Natural killer cell (primary cell): ENCODE data around the gene GOLGA3. TPM values are rescaled to one million over a fixed set of nuclear protein-coding genes. Genes with fewer than 3 reads are reported as not detected.
"Not testable (repeated sequence)": the region's sequence is repeated elsewhere in the genome, so short reads cannot be mapped to it uniquely, and the experiment has no call there.

Experiments used
- ATAC-seq, 3 donors: fragments of 150-1000 bp in 2 of 3; fragments of 200-7000 bp in 1 of 3; cut with Tn5 transposase; 1 replicate in 1 of 3; 2 replicates in 2 of 3; pipeline ENCODE4 v1.10.0; 2021; ENCODE audit warnings: mild to moderate bottlenecking in 2 of 3, moderate library complexity in 2 of 3
- DNase-seq, 2 donors: peaks; one replicate each; pipeline versions ENCODE4 v3.0.0 to v3.0.0-alpha.2; 2013 to 2021; ENCODE audit warnings: mixed read lengths in 1 of 2
- H3K27ac ChIP-seq: one replicate; pipeline ENCODE4 v1.5.1; 2013; ENCODE audit warnings: mild to moderate bottlenecking, low read length
- H3K27me3 ChIP-seq: one replicate; pipeline ENCODE4 v1.6.1; 2013; ENCODE audit warnings: low read length; ENCODE audit not compliant: control insufficient read depth, insufficient read depth
- H3K36me3 ChIP-seq: one replicate; pipeline ENCODE4 v1.6.1; 2013; ENCODE audit warnings: low read length; ENCODE audit not compliant: control insufficient read depth, insufficient read depth
- H3K4me1 ChIP-seq: one replicate; pipeline ENCODE4 v1.6.1; 2013; ENCODE audit warnings: low read length; ENCODE audit not compliant: control insufficient read depth, insufficient read depth
- H3K4me3 ChIP-seq: one replicate; pipeline ENCODE4 v1.5.1; 2013; ENCODE audit warnings: low read length
- H3K9me3 ChIP-seq: one replicate; pipeline ENCODE4 v1.6.1; 2013; ENCODE audit warnings: low read length; ENCODE audit not compliant: control insufficient read depth, insufficient read depth
- H3K27ac Mint-ChIP-seq, 2 donors: one replicate each; pipeline ENCODE4 v1.8.0; 2022; ENCODE audit warnings: mild to moderate bottlenecking in 2 of 2, mixed read lengths in 2 of 2, moderate library complexity in 1 of 2
- H3K27me3 Mint-ChIP-seq, 2 donors: one replicate each; pipeline ENCODE4 v1.8.0; 2022; ENCODE audit warnings: low read depth in 2 of 2, mixed read lengths in 2 of 2
- H3K36me3 Mint-ChIP-seq: one replicate; pipeline ENCODE4 v1.8.0; 2022; ENCODE audit warnings: mixed read lengths
- H3K4me1 Mint-ChIP-seq, 2 donors: one replicate each; pipeline ENCODE4 v1.8.0; 2022; ENCODE audit warnings: mixed read lengths in 2 of 2
- H3K4me3 Mint-ChIP-seq: one replicate; pipeline ENCODE4 v1.8.0; 2022; ENCODE audit warnings: mild to moderate bottlenecking, moderate library complexity, mixed read lengths
- H3K9me3 Mint-ChIP-seq, 2 donors: one replicate each; pipeline ENCODE4 v1.8.0; 2022; ENCODE audit warnings: mixed read lengths in 2 of 2
- CTCF ChIP-seq: fragments of 200-600 bp; IDR thresholded peaks from one replicate; pipeline ENCODE4 v1.8.0; 2022; ENCODE audit warnings: antibody characterized with exemption
- WGBS: methylation state at CpG from one replicate; pipeline ENCODE4 v1.1.7; 2013; ENCODE audit warnings: missing lambda C conversion rate; ENCODE audit not compliant: insufficient coverage; 5-methylcytosine and 5-hydroxymethylcytosine counted together
- intact Hi-C: fragments of 100-400 bp; cut with micrococcal nuclease; formaldehyde crosslinking; loops from one replicate; pipeline ENCODE4 v1.14.2; 2022
- total RNA-seq, 4 donors: library from RNA; stranded (reverse); fragments of 120-200 nt in 1 of 4; gene quantifications; one replicate each; pipeline versions ENCODE4 v1.2.3 to v1.2.4, GENCODE V29; 2013 to 2022

Gene GOLGA3
- total RNA-seq, 3 donors from 2014 or later (not counting 1 experiment from before 2014, with no cell fraction given): 39.1 to 54.3 (median 50.9) TPM

GRCh38 chr12:132801741-132802140 lies 26.9 kb downstream of the GOLGA3 start:
- Mint-ChIP-seq H3K36me3 (no peaks in the 10 kb centered on the region), H3K27me3 (no peaks in the 10 kb centered on the region), H3K27ac (no peak overlapping the region), H3K4me1 (peaks cover 0 to 6% of the 10 kb centered on the region in 2 donors), H3K9me3 (no peaks in the 10 kb centered on the region), H3K4me3 (no peak overlapping the region)
- DNase-seq (no peak), ATAC-seq (no peak)
- no peak overlapping the region for H3K4me3 ChIP-seq
- no peaks in the 10 kb centered on the region for H3K9me3 ChIP-seq
- TF ChIP-seq CTCF: no peak
- H3K36me3 ChIP-seq: peaks cover 70% of the 10 kb centered on the region
- no peaks in the 10 kb centered on the region for H3K27me3 ChIP-seq
- intact Hi-C loops: no loop called here
- H3K27ac ChIP-seq: no peak overlapping the region
- H3K4me1 ChIP-seq: no peaks in the 10 kb centered on the region
- WGBS: 94% methylated on average over 28 of the region's 28 CpGs

GRCh38 chr12:132798836-132799235 lies 29.8 kb downstream of the GOLGA3 start:
- no peak for DNase-seq
- no peak overlapping the region for H3K27ac ChIP-seq
- TF ChIP-seq CTCF: no peak
- WGBS: 97% methylated on average over 15 of the region's 15 CpGs
- Mint-ChIP-seq H3K4me3 (no peak overlapping the region), H3K36me3 (no peaks in the 10 kb centered on the region), H3K9me3 (no peaks in the 10 kb centered on the region), H3K27me3 (no peaks in the 10 kb centered on the region), H3K27ac (no peak overlapping the region), H3K4me1 (no peaks in the 10 kb centered on the region)
- intact Hi-C loops: no loop called here
- no peak overlapping the region for H3K4me3 ChIP-seq
- H3K36me3 ChIP-seq: peaks cover 65% of the 10 kb centered on the region
- ATAC-seq: no peak
- no peaks in the 10 kb centered on the region for H3K9me3 ChIP-seq
- H3K27me3 ChIP-seq: no peaks in the 10 kb centered on the region
- H3K4me1 ChIP-seq: no peaks in the 10 kb centered on the region

- Mint-ChIP-seq H3K4me1 (no peaks in the 10 kb centered on the region), H3K27ac (no peak overlapping the region), H3K36me3 (no peaks in the 10 kb centered on the region), H3K9me3 (no peaks in the 10 kb centered on the region), H3K27me3 (no peaks in the 10 kb centered on the region), H3K4me3 (no peak overlapping the region)
- intact Hi-C loops: no loop called here
- Histone ChIP-seq H3K9me3 (no peaks in the 10 kb centered on the region), H3K36me3 (peaks cover 60% of the 10 kb centered on the region), H3K27me3 (no peaks in the 10 kb centered on the region), H3K4me1 (no peaks in the 10 kb centered on the region), H3K4me3 (no peak overlapping the region), H3K27ac (no peak overlapping the region)
- no peak for DNase-seq
- 98% methylated on average over 24 of the region's 24 CpGs for WGBS
- no peak for ATAC-seq
- no peak for TF ChIP-seq CTCF
These were observed 30.7 kb downstream of the GOLGA3 start for GRCh38 chr12:132797820-132798570.

- Mint-ChIP-seq H3K27me3 (no peaks in the 10 kb centered on the region), H3K4me3 (no peak overlapping the region), H3K27ac (no peak overlapping the region), H3K9me3 (no peaks in the 10 kb centered on the region), H3K4me1 (peaks cover 0 to 9% of the 10 kb centered on the region in 2 donors), H3K36me3 (no peaks in the 10 kb centered on the region)
- no peaks in the 10 kb centered on the region for H3K27me3 ChIP-seq
- DNase-seq (no peak), ATAC-seq (no peak)
- H3K27ac ChIP-seq: no peak overlapping the region
- intact Hi-C loops: no loop called here
- no peaks in the 10 kb centered on the region for H3K9me3 ChIP-seq
- TF ChIP-seq CTCF: no peak
- WGBS: 97% methylated on average over 14 of the region's 14 CpGs
- peaks cover 49% of the 10 kb centered on the region for H3K36me3 ChIP-seq
- H3K4me1 ChIP-seq: no peaks in the 10 kb centered on the region
- H3K4me3 ChIP-seq: no peak overlapping the region
These were observed 32.8 kb downstream of the GOLGA3 start for GRCh38 chr12:132795847-132796246.

- H3K27ac Mint-ChIP-seq, H3K4me1 Mint-ChIP-seq, H3K4me3 Mint-ChIP-seq, H3K9me3 ChIP-seq, intact Hi-C loops, H3K4me3 ChIP-seq, DNase-seq, H3K36me3 Mint-ChIP-seq, ATAC-seq, H3K4me1 ChIP-seq, H3K27me3 Mint-ChIP-seq, H3K27ac ChIP-seq, H3K9me3 Mint-ChIP-seq, H3K27me3 ChIP-seq: not testable (repeated sequence)
- peaks cover 49% of the 10 kb centered on the region for H3K36me3 ChIP-seq
- WGBS: 94% methylated on average over 2 of the region's 2 CpGs
These were observed 36.7 kb downstream of the GOLGA3 start for GRCh38 chr12:132791940-132792339.
